Stimulated activated CD8-positive, alpha-beta memory T cell treated with anti-CD3 and anti-CD28 coated beads, Interleukin-12 subunit alpha, Interleukin-12 subunit beta, amount 100 ng/mL, for 24 hours (primary cell): ENCODE measurements around the gene ARID2.

Experiments used
- DNase-seq: peaks from one replicate; pipeline ENCODE4 v3.0.0-alpha.2; 2020; ENCODE audit errors: extremely low read depth

The ARID2 gene

DNA sequence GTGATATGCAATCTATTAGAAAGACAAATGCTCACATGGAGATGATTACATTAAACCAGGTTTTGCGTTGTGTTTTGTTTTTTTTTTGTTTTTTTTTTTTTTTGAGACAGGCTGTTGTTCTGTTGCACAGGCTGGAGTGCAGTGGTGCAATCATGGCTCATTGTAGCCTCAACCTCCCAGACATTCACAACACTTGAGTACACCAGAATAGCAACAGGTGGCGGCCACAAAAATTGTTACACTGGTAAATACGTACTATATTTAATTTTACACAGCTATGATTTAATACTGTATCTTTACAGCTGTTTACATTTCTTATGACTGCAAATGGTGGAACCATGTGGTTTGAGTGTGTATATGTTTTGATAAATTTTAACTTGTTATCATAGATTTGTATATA lies 200.9 kb downstream of the ARID2 start:
- DNase-seq, result no peak

DNA sequence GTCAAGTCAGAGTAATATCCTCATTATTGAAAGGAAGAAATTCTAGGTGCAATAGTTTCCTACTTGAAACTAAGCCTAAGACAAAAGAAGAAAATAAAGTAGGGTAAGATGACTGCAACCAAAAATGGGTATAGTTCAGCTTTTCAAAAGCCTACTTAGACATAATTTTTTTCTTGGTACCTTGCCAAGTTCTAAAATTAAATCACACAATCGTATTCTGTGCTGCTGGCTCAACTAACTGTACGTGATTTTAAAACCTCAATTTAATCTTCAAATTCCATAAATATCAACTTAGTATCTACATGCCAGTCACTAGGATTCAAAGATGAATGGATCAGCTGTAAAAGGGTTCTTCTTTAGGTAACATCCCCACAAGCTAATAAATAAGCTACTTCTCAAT lies 204.0 kb downstream of the ARID2 start:
- no peak for DNase-seq

DNA sequence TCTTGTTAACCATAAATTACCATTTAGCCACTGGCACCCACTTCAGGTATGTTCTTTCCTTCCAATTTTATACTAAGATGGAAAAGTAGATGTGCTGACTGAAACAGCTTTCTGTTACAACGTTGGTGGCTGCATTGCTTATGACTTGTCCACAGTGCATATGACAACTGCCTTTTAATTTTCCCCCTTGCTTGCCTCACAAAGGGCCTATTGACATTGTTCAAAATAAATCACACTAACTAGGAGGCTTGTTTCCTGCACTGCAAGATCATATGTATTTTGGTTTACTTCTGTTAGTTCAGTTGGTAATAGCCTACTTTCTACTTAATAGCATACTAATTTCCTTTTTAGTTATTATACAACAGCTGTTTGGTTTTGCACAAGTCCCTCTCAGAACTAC lies 205.4 kb downstream of the ARID2 start:
- DNase-seq, result no peak

DNA sequence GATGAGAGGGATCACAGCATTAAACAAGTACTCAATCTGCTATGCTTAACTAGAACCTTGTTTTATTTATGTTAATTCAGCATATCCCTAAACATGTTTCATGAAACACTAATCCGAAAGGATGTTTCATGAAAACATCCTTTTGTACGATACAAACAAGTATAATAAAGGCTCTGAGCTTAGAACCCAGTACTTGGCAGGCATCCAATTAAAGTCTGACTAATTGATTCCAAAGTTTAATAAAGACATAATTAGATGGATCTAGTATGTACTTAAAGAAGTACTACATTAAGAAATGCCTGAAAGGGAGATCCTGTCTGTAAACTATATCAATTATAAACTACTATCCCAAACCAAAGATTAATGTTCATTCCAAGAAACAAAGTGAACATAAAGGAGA lies 209.1 kb downstream of the ARID2 start:
- no peak for DNase-seq

DNA sequence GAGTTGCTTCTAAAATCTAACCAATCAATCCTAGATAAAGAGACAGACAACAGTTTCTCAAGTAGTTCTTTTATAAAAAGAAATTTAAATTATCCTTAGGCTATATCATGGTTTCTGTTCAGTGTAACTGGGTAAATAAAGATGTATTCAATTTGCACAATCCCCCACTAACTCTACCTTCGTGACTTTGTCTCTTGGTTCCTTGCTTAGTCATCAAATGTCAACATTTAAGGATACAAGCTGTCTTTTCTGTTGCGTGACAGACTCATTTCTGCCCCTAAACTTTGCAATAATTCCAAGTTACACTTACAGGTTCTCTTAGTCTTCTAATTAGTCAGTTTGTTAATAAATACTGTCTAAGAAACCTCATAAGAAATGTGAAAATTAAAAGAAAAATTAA lies 210.3 kb downstream of the ARID2 start:
- no peak for DNase-seq

DNA sequence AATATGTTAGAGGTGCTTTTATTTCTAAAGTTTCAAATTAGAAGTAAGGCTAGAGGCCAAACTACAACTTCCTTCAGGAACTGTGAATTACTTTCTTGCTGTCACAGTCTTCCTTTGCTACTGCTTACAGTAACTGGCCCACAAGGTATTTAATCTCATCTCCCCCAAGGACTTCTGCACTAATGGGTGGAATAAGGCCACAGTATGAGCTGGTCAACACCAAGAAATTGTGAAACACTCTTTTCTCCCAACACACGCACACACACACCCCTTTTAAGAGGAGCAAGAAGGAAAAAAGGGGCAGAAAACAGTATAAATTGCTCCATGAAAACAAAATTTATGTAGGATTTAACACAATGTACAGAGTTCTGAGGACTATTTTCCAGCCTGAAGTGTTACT lies 215.3 kb downstream of the ARID2 start:
- DNase-seq, result no peak

DNA sequence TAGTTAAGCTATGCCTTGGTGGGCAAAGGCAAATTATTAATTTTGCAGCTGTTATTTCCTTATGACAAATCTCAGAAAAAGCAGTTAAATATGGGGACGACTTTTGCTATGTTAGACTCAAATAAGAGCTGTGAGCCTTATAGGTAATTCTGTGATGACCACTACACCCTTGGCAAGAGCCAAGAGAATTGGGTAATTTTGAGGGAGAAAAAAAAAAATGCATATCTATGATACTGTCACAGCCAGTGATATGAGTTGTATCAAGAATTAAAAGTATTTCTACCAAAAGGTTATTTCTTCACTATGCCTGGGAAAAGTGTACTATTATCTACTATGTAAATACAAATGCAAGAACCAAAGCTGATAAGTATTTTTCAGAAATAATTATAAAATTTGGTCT lies 216.9 kb downstream of the ARID2 start:
- no peak for DNase-seq

DNA sequence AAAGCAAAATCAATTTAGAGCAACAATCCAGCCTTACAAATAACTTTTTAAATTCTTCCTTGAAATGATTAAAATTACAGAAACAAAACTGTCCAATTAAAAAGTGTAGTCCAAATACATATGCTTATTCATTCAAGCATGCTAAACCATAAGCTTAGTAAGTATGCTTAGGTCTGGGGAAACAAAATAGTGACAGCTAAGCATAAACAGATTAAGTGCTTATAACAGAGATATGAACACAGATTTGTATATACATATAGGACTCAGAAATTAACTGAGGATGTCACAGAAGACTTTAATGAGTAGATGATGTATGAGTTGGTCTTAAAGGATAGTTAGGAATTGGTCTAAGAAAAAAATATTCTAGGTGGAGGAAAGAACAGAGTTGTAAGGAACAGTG lies 219.0 kb downstream of the ARID2 start:
- DNase-seq, result no peak
